C4-2B (cell line): Measurements from ENCODE around the gene ATP6V1B1.

Experiments used
- CTCF ChIP-seq: fragments of 450-650 bp; conservative IDR thresholded peaks from 2 replicates; pipeline ENCODE4 v1.5.1; 2017; ENCODE audit warnings: mild to moderate bottlenecking
- ZFX ChIP-seq: fragments of 450-650 bp; IDR thresholded peaks from 2 replicates; pipeline ENCODE4 v1.6.1; 2017

GRCh38 chr2:70962211-70962884 lies 26.6 kb downstream of the ATP6V1B1 start:
- TF ChIP-seq CTCF (no peak), ZFX (no peak)
